Measurements from ENCODE around the gene SMPD3. TPM values are rescaled to one million over a fixed set of nuclear protein-coding genes. Genes with fewer than 3 reads are reported as not detected.

SMPD3 gene
- total RNA-seq, 1 experiment from 2014 or later: 0.03 TPM

- no peak for DNase-seq (ENCODE audit: low read depth, low spot score)
- in situ Hi-C loops (cut with HindIII; ENCODE audit: low pct_unique_long_range_greater_than_20kb, low sequenced_read_pairs): no loop called here
These were observed 30.4 kb upstream of the SMPD3 start for GRCh38 chr16:68478526-68479250.

GRCh38 chr16:68475071-68475470 is 26.8 kb upstream of the SMPD3 start:
- in situ Hi-C loops (cut with HindIII; ENCODE audit: low pct_unique_long_range_greater_than_20kb, low sequenced_read_pairs): no loop called here
- no peak for DNase-seq (ENCODE audit: low read depth, low spot score)

DNA sequence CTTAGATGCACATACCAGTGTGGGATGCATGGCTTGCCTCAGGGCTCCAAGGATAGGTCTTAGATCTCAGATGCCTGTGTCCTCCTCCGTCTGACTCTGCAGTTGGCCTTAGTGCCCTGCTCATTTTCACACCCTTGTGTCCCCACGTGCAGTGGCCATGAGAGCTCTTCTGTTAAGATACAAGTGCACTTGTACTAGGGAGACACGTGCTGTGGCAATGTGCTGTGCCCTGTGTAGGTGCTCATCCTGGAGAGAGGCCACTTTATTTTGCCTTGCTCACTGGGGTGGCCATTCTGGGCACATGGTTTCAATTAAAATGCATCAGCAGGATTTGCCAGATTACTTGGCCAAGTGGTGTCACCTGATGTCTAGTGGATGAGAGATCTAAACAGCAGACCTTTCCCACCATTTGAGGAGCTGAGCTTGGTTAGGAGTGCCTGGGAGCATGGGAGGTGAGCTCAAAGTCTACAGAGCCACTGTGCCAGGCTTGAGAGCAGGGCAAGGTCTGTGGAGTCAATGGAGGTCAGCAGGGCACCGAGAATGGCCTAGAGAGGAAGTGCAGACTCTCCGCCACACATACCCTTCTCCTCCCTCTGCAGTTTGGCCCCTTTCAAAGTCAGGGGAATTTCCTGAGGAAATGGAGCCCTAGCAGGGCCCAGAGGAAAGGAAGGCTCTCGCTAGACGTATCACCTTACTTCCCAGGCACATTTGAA is 25.2 kb upstream of the SMPD3 start:
- no peak for DNase-seq (ENCODE audit: low read depth, low spot score)
- in situ Hi-C loops (cut with HindIII; ENCODE audit: low pct_unique_long_range_greater_than_20kb, low sequenced_read_pairs): no loop called here

DNA sequence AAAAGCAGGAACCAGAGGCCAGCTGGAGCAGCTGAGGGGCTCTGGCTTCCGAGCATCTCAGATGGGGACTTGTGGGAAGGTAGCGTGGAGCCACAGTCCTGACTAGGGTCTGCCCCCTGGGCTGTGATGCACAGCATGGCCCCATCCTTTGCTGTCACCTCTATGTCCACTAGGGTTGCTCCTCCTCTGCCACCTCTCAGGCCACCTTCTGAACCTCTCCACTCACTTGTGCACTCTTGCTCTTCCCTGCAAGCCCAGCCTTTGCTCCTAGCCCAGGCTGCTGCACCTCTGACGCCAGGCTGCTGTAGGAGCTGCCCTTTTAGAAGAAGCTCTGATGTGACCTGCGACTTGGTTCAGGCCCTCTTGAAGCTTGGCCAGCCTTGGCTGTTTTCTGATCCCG is 24.3 kb upstream of the SMPD3 start:
- DNase-seq (ENCODE audit: low read depth, low spot score): no peak
- in situ Hi-C loops (cut with HindIII; ENCODE audit: low pct_unique_long_range_greater_than_20kb, low sequenced_read_pairs): no loop called here

DNA sequence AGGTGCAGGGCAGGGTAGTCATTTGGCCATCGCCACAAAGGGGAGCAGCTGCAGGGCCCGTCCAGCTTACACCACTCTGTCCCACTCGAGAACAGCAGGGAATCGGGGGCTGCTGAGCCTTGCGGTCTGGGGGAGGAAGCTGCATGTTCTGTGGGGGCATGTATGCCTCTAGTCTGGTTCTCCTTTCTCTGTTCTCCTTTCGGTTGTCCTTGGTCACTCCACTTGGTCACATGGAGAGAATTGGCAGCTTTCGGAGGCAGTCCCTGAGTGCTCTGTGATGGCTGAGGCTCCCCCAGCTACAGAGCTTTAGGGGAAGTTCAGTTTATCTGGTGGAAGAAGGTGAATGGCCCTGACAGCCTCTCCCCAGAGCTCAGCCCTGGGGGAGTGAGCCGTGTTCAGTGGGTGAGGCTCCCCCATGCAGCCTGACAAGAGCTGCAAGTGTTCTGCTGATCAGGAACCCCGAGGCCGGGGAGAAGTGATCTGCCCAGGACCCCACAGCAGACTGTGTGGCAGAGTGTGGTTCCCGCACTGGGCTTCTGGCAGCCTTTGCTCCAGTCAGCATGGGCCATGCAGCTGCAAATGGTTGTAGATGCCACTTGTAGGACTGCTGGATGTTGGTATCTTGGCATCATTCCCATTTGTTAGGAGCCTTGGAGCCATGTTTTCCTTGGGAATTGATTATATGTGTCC is 22.3 kb upstream of the SMPD3 start:
- in situ Hi-C loops (cut with HindIII; ENCODE audit: low pct_unique_long_range_greater_than_20kb, low sequenced_read_pairs): no loop called here

DNA sequence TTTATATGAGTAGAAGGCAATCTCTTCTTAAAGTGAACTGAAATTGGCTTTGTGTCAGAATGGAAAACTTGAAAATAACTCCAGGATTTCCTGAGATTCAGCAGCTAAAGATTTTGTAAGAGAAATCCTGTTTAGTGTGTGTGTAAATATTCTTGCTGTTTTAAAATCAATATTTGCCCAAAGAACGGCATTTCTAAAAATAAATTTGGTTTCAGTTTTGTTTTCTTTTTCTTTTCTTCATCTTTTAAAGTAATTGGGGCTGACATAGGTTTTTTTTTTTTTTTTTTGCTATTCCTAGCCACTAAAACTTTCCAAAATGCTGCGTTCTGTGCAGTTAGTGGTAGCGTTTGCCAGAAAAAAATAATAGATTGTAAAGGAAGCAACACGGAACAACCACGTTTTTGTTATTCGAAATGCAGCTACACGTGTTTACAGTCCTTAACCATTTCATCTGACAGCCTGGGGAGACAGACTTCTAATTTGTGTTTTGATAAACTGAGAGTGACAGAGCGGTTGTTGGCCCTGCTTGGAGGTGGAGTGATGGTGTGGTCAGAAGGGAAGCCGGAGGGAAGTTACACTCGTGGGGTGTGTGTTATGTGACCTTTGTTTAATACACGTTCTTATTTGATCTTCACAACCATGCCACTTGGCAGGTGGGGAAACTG is 21.6 kb upstream of the SMPD3 start:
- no peak for DNase-seq (ENCODE audit: low read depth, low spot score)
- in situ Hi-C loops (cut with HindIII; ENCODE audit: low pct_unique_long_range_greater_than_20kb, low sequenced_read_pairs): no loop called here

More for the DNA sequence above, 22.3 kb upstream of the SMPD3 start:
- DNase-seq (ENCODE audit: low read depth, low spot score): no peak

DNA sequence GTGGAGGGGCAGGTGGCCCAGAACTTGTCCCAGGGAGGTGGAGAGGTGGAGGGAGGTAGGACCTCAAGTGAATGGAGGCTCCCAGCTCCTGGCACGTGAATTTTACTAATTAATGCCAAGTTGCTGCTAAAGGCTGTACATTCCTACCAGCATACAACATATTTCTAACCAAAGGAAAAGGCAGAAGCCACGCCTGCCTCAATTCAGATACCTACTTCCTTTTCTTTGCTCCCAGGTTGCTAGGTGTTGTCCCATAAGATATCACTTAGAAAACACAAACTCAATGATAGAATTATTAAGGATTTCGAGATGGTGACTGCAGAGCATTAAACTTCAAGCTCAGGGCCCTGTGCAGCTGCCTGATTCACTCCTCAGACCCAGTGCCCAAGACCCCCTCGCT is 20.5 kb upstream of the SMPD3 start:
- no peak for DNase-seq (ENCODE audit: low read depth, low spot score)
- in situ Hi-C loops (cut with HindIII; ENCODE audit: low pct_unique_long_range_greater_than_20kb, low sequenced_read_pairs): no loop called here

GRCh38 chr16:68466174-68466573 is 17.9 kb upstream of the SMPD3 start:
- in situ Hi-C loops (cut with HindIII; ENCODE audit: low pct_unique_long_range_greater_than_20kb, low sequenced_read_pairs): no loop called here
- DNase-seq (ENCODE audit: low read depth, low spot score): no peak

DNA sequence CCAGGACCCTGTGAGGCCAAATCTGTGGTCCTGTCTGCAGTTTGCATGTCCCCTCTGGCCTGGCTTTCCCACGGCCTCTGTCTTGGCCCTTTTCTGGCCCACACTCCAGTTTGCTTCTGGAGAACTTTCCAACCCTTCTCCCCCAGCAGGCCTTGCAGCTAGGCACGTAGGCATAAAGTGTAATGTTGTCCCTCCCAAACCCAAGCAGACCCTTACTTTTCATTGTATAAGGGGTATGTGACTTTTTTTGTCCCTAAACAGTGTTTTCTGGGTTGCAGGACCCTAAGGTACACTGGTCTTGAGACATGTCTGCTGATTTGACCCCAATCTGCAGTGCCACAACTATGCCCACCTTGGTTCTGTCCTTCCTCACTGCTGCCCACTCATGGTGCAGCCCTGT is 15.6 kb upstream of the SMPD3 start:
- in situ Hi-C loops (cut with HindIII; ENCODE audit: low pct_unique_long_range_greater_than_20kb, low sequenced_read_pairs): no loop called here

DNA sequence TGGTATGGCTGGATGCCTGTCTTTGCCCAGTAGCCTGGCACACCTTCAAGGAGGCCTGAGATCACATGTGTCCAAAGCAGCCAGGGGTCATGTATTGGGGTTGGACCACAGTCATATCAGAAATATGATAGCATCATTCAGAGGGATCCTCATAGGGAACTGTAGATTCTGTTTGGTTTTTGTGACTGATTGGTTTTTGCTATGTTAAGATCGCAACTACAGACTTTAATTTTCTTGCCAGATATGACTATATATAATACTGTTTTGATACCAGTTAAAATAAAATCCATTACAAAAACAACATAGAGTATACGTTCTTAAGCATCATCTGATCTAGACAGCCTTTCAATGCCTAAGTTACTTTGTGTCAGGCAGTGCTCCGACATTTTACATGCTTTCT is 11.8 kb upstream of the SMPD3 start:
- in situ Hi-C loops (cut with HindIII; ENCODE audit: low pct_unique_long_range_greater_than_20kb, low sequenced_read_pairs): no loop called here
- no peak for DNase-seq (ENCODE audit: low read depth, low spot score)

More for the DNA sequence above, 15.6 kb upstream of the SMPD3 start:
- no peak for DNase-seq (ENCODE audit: low read depth, low spot score)

GRCh38 chr16:68459457-68459856 is 11.1 kb upstream of the SMPD3 start:
- in situ Hi-C loops (cut with HindIII; ENCODE audit: low pct_unique_long_range_greater_than_20kb, low sequenced_read_pairs): no loop called here
- no peak for DNase-seq (ENCODE audit: low read depth, low spot score)

- no peak for DNase-seq (ENCODE audit: low read depth, low spot score)
- in situ Hi-C loops (cut with HindIII; ENCODE audit: low pct_unique_long_range_greater_than_20kb, low sequenced_read_pairs): no loop called here
These were observed 10.2 kb upstream of the SMPD3 start for GRCh38 chr16:68458551-68458950.

DNA sequence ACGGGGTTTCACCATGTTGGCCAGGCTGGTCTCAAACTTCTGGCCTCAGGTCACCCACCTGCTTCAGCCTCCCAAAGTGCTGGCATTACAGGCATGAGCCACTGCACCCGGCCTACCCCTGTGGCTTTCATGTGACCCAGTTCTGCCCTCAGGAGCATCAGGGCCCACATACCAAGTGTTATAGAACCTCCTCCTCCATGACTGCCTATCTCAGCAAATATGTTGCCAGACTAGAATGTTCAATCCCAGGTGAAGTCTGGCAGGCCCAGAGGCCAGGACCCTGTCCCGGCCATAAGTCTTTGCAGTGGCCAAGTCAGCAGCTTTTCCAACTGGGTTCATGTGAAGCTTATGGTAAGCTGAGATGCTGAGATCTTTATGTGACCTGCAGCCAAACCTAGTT is 9.8 kb upstream of the SMPD3 start:
- DNase-seq (ENCODE audit: low read depth, low spot score): no peak
- in situ Hi-C loops (cut with HindIII; ENCODE audit: low pct_unique_long_range_greater_than_20kb, low sequenced_read_pairs): no loop called here

DNA sequence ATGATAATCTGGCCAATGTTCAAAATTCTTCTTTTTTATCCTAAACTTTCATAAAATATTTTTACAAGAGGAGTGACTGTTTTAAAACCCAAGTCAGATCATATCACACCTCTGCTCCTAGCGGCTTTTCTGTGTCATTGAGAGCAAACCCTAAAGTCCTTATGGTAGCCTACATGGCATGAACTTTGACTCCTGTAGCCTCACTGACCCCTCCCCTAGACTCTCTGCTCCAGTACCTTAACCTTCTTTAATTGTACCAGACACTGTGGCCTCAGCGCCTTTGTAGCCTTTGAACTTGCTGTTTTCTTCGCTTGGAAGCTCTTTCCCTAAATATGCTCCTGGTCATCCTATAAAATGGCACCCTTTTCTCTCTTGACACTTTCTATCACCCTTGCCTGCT is 7.3 kb upstream of the SMPD3 start:
- in situ Hi-C loops (cut with HindIII; ENCODE audit: low pct_unique_long_range_greater_than_20kb, low sequenced_read_pairs): no loop called here
- DNase-seq (ENCODE audit: low read depth, low spot score): no peak

DNA sequence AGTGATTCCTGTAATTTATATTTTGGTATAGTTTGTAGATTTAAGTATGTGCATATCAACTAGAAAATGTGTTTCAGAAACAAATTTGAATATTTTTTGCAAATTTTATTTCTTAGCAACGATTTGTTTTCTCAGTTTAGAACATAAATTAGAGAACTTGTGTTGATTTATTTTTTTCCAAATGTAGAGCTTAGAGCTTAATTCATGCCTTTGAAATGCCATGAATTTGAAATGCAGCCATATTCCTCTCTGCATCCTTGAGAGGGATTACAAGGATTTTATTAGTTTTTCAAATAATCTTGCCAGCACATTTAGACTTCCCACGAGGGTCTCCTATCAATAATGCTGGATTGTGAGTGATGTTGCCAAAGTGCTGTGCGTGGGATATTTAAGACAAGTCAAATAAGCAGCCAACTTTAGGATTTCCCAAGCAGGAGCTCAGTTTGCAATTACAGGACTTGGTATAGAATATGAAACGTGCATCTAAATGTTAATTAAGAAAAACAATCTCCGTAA is 6.7 kb upstream of the SMPD3 start:
- no peak for DNase-seq (ENCODE audit: low read depth, low spot score)
- in situ Hi-C loops (cut with HindIII; ENCODE audit: low pct_unique_long_range_greater_than_20kb, low sequenced_read_pairs): no loop called here

- in situ Hi-C loops (cut with HindIII; ENCODE audit: low pct_unique_long_range_greater_than_20kb, low sequenced_read_pairs): no loop called here
These were observed 5.5 kb upstream of the SMPD3 start for GRCh38 chr16:68453816-68454215.

GRCh38 chr16:68452176-68452575 is 3.9 kb upstream of the SMPD3 start:
- DNase-seq (ENCODE audit: low read depth, low spot score): no peak

More at GRCh38 chr16:68453816-68454215, 5.5 kb upstream of the SMPD3 start:
- no peak for DNase-seq (ENCODE audit: low read depth, low spot score)

DNA sequence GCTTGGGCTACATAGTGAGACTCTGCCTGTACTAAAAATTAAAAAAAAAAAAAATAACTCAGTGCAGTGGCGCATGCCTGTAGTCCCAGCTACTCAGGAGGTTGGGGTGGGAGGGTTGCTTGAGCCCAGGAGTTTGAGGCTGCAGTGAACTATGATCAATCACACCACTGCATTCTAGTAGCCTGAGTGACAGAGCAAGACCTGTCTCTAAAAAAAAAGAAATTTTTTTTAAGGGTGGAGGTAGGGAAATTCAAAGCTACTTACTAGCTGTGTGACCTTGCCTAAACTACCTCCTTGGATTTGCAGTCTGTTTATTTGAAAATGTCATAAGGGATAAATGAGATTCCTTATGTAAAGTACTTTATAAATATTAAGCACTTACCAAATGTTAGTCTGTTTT is 3.4 kb upstream of the SMPD3 start:
- in situ Hi-C loops (cut with HindIII; ENCODE audit: low pct_unique_long_range_greater_than_20kb, low sequenced_read_pairs): no loop called here
- DNase-seq (ENCODE audit: low read depth, low spot score): no peak

More at GRCh38 chr16:68452176-68452575, 3.9 kb upstream of the SMPD3 start:
- in situ Hi-C loops (cut with HindIII; ENCODE audit: low pct_unique_long_range_greater_than_20kb, low sequenced_read_pairs): no loop called here

All from SK-MEL-5 (cell line).